HEK293T (cell line): ENCODE data around the gene NARS2.

Experiments used
- CTCF ChIA-PET: fragments of 350-600 bp; formaldehyde crosslinking; extraction: SDS; loops from one replicate; lab custom pipeline; 2021; ENCODE audit warnings: antibody characterized with exemption, inconsistent platforms; lab: Yijun Ruan, JAX
- POLR2A ChIA-PET: fragments of 350-600 bp; formaldehyde crosslinking; extraction: SDS; loops from one replicate; lab custom pipeline; 2020; ENCODE audit warnings: antibody characterized with exemption, inconsistent platforms; lab: Yijun Ruan, JAX
- DNase-seq: peaks from one replicate; pipeline ENCODE4 v3.0.0; 2012; ENCODE audit warnings: mixed read lengths; ENCODE audit errors: extremely low spot score
- ARNT ChIP-seq: fragments of 450-650 bp; IDR thresholded peaks from 2 replicates; pipeline ENCODE4 v1.6.1; 2017; ENCODE audit warnings: mild to moderate bottlenecking
- BHLHE40 ChIP-seq: fragments of 450-650 bp; IDR thresholded peaks from 2 replicates; pipeline ENCODE4 v1.6.1; 2016; ENCODE audit warnings: mild to moderate bottlenecking, moderate library complexity, borderline replicate concordance
- CTBP1 ChIP-seq: fragments of 450-650 bp; IDR thresholded peaks from 2 replicates; pipeline ENCODE4 v1.6.1; 2016; ENCODE audit warnings: borderline replicate concordance
- ELF4 ChIP-seq: fragments of 450-650 bp; IDR thresholded peaks from 2 replicates; pipeline ENCODE4 v1.6.1; 2017; ENCODE audit warnings: antibody characterized with exemption
- FOXA1 ChIP-seq: fragments of 450-650 bp; IDR thresholded peaks from 2 replicates; pipeline ENCODE4 v1.6.1; 2016; ENCODE audit warnings: mild to moderate bottlenecking
- FOXK2 ChIP-seq: fragments of 450-650 bp; IDR thresholded peaks from 2 replicates; pipeline ENCODE4 v1.6.1; 2016; ENCODE audit warnings: mild to moderate bottlenecking
- FOXM1 ChIP-seq: fragments of 450-650 bp; IDR thresholded peaks from 2 replicates; pipeline ENCODE4 v1.6.1; 2017; ENCODE audit warnings: mild to moderate bottlenecking, borderline replicate concordance
- HDGF ChIP-seq: fragments of 450-650 bp; IDR thresholded peaks from 2 replicates; pipeline ENCODE4 v1.6.1; 2017; ENCODE audit warnings: antibody characterized with exemption, borderline replicate concordance
- L3MBTL2 ChIP-seq: fragments of 450-650 bp; conservative IDR thresholded peaks from 2 replicates; pipeline ENCODE4 v1.6.1; 2016; ENCODE audit warnings: mild to moderate bottlenecking
- LEF1 ChIP-seq: fragments of 450-650 bp; IDR thresholded peaks from 2 replicates; pipeline ENCODE4 v1.6.1; 2017; ENCODE audit warnings: mild to moderate bottlenecking, borderline replicate concordance
- NFRKB ChIP-seq: fragments of 450-650 bp; IDR thresholded peaks from 2 replicates; pipeline ENCODE4 v1.6.1; 2016; ENCODE audit warnings: mild to moderate bottlenecking, moderate library complexity
- PKNOX1 ChIP-seq: fragments of 450-650 bp; IDR thresholded peaks from 2 replicates; pipeline ENCODE4 v1.6.1; 2016
- SP1 ChIP-seq: fragments of 450-650 bp; IDR thresholded peaks from 2 replicates; pipeline ENCODE4 v1.6.1; 2017
- SUZ12 ChIP-seq: fragments of 450-650 bp; IDR thresholded peaks from 2 replicates; pipeline ENCODE4 v1.6.1; 2016; ENCODE audit warnings: mild to moderate bottlenecking
- TARDBP ChIP-seq: fragments of 450-650 bp; IDR thresholded peaks from 2 replicates; pipeline ENCODE4 v1.6.1; 2016
- ZNF384 ChIP-seq: fragments of 450-650 bp; IDR thresholded peaks from 2 replicates; pipeline ENCODE4 v1.6.1; 2016

Gene NARS2

GRCh38 chr11:78405805-78406204 lies 168.9 kb downstream of the NARS2 start:
- no peak for TF ChIP-seq ARNT
- TF ChIP-seq NFRKB: no peak
- no peak for TF ChIP-seq SUZ12
- TF ChIP-seq FOXA1: no peak
- TF ChIP-seq LEF1: no peak
- TF ChIP-seq ELF4: no peak
- TF ChIP-seq FOXK2: no peak
- no peak for TF ChIP-seq L3MBTL2
- TF ChIP-seq PKNOX1: no peak
- no peak for TF ChIP-seq BHLHE40
- no peak for TF ChIP-seq FOXM1
- TF ChIP-seq HDGF: no peak
- TF ChIP-seq CTBP1: no peak
- no peak for TF ChIP-seq TARDBP
- TF ChIP-seq ZNF384: no peak
- POLR2A ChIA-PET: no interaction called here
- DNase-seq: no peak
- CTCF ChIA-PET: interaction anchor here (0.8 kb wide), 1 partner anchor 10 kb away, joined by 7 read pairs; no protein-coding TSS in a partner anchor

GRCh38 chr11:78403781-78404180 lies 170.9 kb downstream of the NARS2 start:
- no peak for DNase-seq
- ChIA-PET CTCF (interaction anchor here (1.2 kb wide), 1 partner anchor 12 kb away, joined by 3 read pairs; no protein-coding TSS in a partner anchor), POLR2A (no interaction called here)
- TF ChIP-seq FOXM1 (no peak), ELF4 (no peak), LEF1 (no peak), FOXA1 (no peak), HDGF (no peak), CTBP1 (no peak), NFRKB (no peak), SUZ12 (no peak), FOXK2 (no peak), ARNT (no peak), ZNF384 (no peak), PKNOX1 (no peak), BHLHE40 (no peak), L3MBTL2 (no peak), TARDBP (no peak), SP1 (no peak)

GRCh38 chr11:78402847-78403246 lies 171.8 kb downstream of the NARS2 start:
- POLR2A ChIA-PET: no interaction called here
- no peak for DNase-seq
- TF ChIP-seq ELF4 (no peak), L3MBTL2 (no peak), ARNT (no peak), FOXK2 (no peak), FOXM1 (no peak), LEF1 (no peak), PKNOX1 (no peak), HDGF (no peak), ZNF384 (no peak), SUZ12 (no peak), TARDBP (no peak), SP1 (no peak), CTBP1 (no peak), BHLHE40 (no peak), NFRKB (no peak), FOXA1 (no peak)
- CTCF ChIA-PET: interaction anchor here (1.2 kb wide), 1 partner anchor 13 kb away, joined by 3 read pairs; no protein-coding TSS in a partner anchor

- TF ChIP-seq HDGF (no peak), PKNOX1 (no peak), ZNF384 (peak; percentile 59; the same call in 1 of the 2 replicates)
- ChIA-PET POLR2A (no interaction called here), CTCF (interaction anchor here (1.2 kb wide), 1 partner anchor 25 kb away, joined by 3 read pairs; no protein-coding TSS in a partner anchor)
- no peak for DNase-seq
Observed at GRCh38 chr11:78400702-78401101, 174.0 kb downstream of the NARS2 start.

GRCh38 chr11:78400116-78400515 lies 174.5 kb downstream of the NARS2 start:
- TF ChIP-seq FOXM1 (no peak), ARNT (no peak), FOXK2 (no peak)
- POLR2A ChIA-PET: no interaction called here
- no peak for DNase-seq
- CTCF ChIA-PET: interaction anchor here (1.2 kb wide), 1 partner anchor 24 kb away, joined by 3 read pairs; no protein-coding TSS in a partner anchor

- ChIA-PET CTCF (no interaction called here), POLR2A (no interaction called here)
- no peak for DNase-seq
- TF ChIP-seq LEF1: no peak
- TF ChIP-seq HDGF: no peak
- no peak for TF ChIP-seq SP1
- TF ChIP-seq ARNT: no peak
- TF ChIP-seq PKNOX1: no peak
- TF ChIP-seq ZNF384: no peak
- no peak for TF ChIP-seq FOXA1
- TF ChIP-seq FOXM1: no peak
- no peak for TF ChIP-seq TARDBP
- TF ChIP-seq NFRKB: no peak
- no peak for TF ChIP-seq ELF4
- TF ChIP-seq BHLHE40: no peak
- no peak for TF ChIP-seq L3MBTL2
- TF ChIP-seq CTBP1: no peak
- TF ChIP-seq SUZ12: no peak
- no peak for TF ChIP-seq FOXK2
Observed at GRCh38 chr11:78399136-78399535, 175.5 kb downstream of the NARS2 start.
